GM23248 (cell line): ENCODE results near the gene CAMSAP2.

Source experiments
- EZH2 ChIP-seq: fragments of 200-600 bp; sonication (generic); IDR thresholded peaks from 2 replicates; pipeline ENCODE4 v1.6.1; 2018; ENCODE audit warnings: antibody characterized with exemption, mild to moderate bottlenecking; ENCODE audit not compliant: insufficient read depth, poor library complexity, severe bottlenecking
- EZH2phosphoT487 ChIP-seq: fragments of 200-600 bp; sonication (generic); IDR thresholded peaks from 2 replicates; pipeline ENCODE4 v1.6.1; 2018; ENCODE audit warnings: antibody characterized with exemption, moderate library complexity, mild to moderate bottlenecking, low read depth; ENCODE audit not compliant: insufficient read depth

DNA sequence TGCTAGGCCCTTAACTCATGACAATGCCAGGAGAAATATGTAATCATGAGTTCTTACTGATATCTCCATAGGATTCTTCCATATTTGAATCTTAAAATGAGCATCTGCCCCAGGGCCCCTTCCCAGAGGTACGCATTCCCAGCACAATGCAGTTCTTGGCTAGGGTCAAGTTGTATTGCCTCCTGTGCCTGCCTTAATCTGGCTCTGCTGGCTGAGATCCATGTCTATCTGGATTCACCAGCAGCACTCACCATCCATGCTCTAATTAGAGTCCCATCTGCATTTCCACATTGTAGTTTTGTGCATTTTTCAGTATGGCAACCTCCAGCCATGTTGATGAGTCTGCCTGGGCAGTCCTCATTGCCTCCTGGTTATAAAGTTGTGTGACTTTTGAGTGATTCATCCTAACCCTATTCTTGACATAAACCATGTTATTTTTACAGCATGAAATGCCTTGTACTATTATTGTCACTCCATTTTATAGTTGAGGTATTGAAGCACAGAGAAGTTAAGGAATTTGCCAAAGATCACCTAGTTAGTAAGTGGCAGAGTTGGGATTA, 55.9 kb downstream of the CAMSAP2 start:
- TF ChIP-seq EZH2phosphoT487 (no peak), EZH2 (no peak)
